Stimulated activated CD8-positive, alpha-beta memory T cell treated with anti-CD3 and anti-CD28 coated beads, Interleukin-15, amount 100 ng/mL, for 4 hours (primary cell): ENCODE measurements around the gene MUCL3.
A peak's percentile ranks its signal among the peaks of the same experiment; 100 is the strongest.
"Not testable (repeated sequence)": the region's sequence is repeated elsewhere in the genome, so short reads cannot be mapped to it uniquely, and the experiment has no call there.

Experiments used
- DNase-seq, 2 donors: peaks; one replicate each; pipeline ENCODE4 v3.0.0-alpha.2; 2020; ENCODE audit warnings: low read depth in 2 of 2

Gene MUCL3

GRCh38 chr6:30939473-30939872 is 1.3 kb upstream of the MUCL3 start:
- DNase-seq, result no peak

- DNase-seq, result no peak
Observed at GRCh38 chr6:30942338-30943060, 1.7 kb downstream of the MUCL3 start.

GRCh38 chr6:30944051-30944450 is 3.3 kb downstream of the MUCL3 start:
- DNase-seq, result no peak

DNA sequence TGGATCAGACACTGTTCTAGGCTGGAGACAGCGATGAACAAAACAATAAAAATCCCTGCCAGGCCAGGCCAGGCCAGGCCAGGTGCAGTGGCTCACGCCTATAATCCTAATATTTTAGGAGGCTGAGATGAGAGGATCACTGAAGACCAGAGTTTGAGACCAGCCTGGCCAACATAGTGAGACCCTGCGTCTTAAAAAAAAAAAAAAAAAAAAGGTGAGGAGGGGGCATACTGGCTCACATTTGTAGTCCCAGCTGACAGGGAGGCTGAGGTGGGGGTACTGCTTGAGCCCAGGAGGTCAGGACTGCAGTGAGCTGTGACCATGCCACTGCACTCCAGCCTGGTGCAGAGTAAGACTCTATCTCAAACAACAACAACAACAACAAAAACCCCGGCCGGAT is 4.5 kb downstream of the MUCL3 start:
- no peak for DNase-seq

DNA sequence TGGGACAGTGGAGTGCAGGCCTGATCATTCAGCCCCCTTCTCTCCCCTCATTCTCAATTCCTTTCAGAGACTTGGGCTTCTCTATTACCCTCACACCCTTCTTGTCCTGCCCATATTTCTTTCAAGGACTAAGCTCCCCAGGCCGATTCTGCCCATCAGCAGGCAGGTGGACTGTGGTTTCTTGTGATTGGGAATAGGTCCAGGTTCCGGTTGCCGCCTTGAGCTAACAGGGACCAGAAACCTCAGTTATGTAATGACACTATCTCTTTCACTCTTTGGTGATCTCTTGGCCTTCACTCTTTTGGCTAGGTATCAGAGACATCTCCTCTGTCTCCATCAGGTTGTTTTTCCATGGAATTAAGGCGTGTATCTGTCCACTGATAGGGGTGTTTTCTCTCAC is 6.5 kb downstream of the MUCL3 start:
- no peak for DNase-seq

- DNase-seq, result no peak
Observed at GRCh38 chr6:30948811-30949210, 8.0 kb downstream of the MUCL3 start.

- no peak for DNase-seq
Observed at GRCh38 chr6:30951907-30952469, 11.2 kb downstream of the MUCL3 start.

GRCh38 chr6:30954631-30955366 is 14.0 kb downstream of the MUCL3 start:
- no peak for DNase-seq

GRCh38 chr6:30955367-30956042 is 14.7 kb downstream of the MUCL3 start:
- peak; percentile 57 to 62 for DNase-seq

GRCh38 chr6:30957716-30958115 is 16.9 kb downstream of the MUCL3 start:
- no peak for DNase-seq

DNA sequence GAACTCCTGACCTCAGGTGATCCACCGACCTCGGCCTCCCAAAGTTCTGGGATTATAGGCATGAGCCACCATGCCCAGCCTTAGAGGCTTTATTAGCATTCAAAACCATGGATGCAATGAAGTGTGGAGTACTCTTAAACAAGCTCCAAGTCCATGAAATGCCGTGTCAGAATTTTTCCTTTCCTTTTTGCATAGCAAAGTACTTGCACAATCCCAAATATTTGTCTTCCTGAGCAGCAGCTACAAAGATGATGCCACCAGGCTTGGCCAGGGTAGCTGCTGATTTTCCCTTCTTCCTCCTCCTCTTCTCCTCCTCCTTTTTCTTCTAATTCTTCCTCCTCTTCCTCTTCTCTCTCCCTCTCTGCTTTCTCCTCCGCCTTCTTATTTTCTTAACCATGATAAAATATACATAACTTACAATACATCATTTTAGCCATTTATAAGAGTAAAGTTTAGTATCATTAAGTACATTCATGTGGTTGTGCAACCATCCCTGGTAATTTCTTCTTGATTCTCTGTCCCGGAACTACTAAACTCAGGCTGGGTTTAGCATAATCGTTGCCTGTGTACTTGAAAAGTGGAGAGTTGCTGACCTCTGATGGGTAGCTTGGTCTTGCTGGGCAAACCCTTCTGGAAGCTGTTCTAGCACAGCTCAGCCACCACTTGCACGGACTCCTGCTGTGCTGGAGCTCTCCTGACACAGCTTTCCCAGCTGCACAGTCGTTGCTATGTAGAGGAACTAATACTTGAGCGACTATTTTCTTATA is 20.3 kb downstream of the MUCL3 start:
- DNase-seq, result no peak

GRCh38 chr6:30962716-30963115 is 21.9 kb downstream of the MUCL3 start:
- no peak for DNase-seq

DNA sequence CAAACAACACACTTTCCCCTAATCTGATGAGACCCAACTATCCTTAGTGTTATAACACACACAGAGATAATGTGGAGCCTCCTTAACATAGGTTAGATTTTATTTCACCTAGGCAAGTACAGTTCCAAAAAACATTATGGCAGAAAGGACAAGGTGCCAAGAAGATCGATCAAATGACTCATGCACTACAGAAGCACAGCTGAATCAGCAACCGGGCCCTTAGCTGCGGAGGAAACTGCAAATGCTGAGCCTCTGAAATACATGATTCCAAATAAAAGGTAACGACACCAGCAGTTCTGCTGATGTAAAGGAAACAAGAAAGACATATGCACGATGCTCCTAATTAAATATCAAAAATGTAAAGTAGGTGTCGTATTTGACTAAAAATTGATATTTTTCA is 22.9 kb downstream of the MUCL3 start:
- no peak for DNase-seq

GRCh38 chr6:30964075-30964474 is 23.3 kb downstream of the MUCL3 start:
- no peak for DNase-seq

DNA sequence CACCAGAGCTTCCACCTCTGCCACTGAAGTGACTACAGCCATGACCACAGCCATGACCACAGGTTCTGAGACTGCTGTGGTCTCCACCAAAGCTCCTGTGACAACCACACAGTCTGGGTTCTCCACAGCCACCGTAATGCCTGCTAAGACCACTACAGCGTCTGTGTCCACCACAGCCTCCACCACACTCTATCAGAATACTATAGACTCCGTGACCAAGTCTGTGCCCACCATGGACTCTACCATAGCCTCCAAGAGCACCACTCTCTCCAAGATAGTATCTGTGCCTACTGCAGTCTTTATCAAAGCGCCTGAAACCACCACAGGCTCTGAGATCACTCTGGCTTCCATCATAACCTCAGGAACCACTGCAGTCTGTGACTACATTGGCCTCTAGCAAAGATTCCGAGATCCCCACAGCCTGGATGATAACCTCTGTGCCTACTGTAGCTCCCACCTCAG is 24.4 kb downstream of the MUCL3 start:
- no peak for DNase-seq

GRCh38 chr6:30966154-30966553 is 25.4 kb downstream of the MUCL3 start:
- DNase-seq, result no peak

- not testable (repeated sequence) for DNase-seq
Observed at GRCh38 chr6:30969171-30969570, 28.4 kb downstream of the MUCL3 start.

- no peak for DNase-seq
Observed at GRCh38 chr6:30970946-30971345, 30.2 kb downstream of the MUCL3 start.

DNA sequence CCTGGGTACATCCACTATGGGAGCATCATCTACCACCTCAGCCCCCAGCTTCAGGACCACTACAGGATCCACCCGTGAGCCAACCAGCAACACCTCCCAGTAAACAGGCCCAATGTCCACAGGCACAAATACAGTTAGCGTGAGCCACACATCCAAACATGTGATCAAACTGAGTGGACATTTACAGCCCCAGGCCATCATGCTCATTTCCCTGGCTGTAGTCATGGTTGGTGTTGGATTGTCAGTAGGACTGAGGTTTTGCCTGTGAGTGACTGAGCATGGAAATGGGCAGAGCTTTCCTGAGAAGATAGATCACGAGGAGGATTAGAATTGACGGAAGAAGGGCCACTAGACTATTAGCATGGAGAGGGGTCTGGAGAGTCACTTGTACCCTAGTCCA is 32.0 kb downstream of the MUCL3 start:
- DNase-seq, result no peak

DNA sequence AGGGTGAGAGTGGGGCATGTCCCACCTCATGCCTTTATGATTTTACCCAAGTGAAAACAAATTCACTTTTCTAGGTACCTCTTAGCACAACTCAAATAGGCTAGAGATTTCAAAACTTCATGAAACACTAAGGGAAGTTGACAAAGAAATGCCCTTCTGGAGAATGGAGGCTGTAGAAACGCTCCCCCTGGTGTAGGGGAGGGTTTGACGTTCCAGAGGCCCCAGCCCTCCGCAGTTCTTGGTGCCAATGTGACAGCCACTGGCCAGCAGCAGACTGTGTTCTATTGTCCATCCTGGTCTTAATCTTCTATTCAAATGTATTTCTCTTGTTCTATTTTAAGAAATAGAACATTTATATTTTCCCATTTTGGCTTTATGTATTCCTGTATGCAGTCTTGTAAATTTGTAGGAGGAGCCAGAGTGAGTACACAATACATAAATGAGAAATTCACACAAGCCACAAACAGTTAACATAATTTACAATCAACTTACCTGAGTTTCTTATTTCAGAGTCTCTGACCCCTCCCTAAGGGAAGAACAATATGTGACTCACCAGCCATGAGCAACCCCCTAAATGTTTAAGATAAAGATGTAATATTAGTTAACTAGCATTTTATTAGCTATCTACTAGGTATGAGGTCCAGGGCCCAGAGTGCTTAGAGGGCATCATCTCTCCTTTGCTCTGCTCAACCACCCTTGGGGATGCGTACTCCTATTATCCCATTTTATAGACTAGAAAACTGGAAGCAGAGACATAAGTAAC is 33.9 kb downstream of the MUCL3 start:
- no peak for DNase-seq

DNA sequence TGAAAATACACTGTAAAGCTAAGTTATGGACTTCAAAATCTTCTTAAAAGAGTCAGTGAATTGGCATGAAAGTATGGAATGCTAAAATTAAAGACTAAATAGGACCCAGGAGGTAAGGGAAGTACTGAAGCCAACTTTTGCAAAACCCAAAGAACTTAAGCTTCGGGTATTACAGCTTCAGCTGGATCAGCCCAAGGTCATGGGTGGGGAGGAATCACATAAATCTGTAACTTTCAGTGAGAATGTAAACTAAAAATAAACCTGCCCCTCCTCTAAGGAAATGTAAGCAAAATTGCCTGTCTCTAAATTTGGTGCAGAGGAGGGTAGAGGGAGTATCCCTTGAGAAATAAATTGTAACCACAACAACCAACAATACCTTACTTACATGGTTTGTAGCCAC is 38.4 kb downstream of the MUCL3 start:
- DNase-seq, result no peak
